CD4-positive, alpha-beta T cell treated with Interleukin-10 for 1 hour (primary cell): ENCODE measurements around the gene THSD7B.
"Not testable (repeated sequence)": the region's sequence is repeated elsewhere in the genome, so short reads cannot be mapped to it uniquely, and the experiment has no call there.

ENCODE experiments used
- DNase-seq: peaks from one replicate; pipeline ENCODE4 v3.0.0-alpha.2; 2020

The THSD7B gene

GRCh38 chr2:136765256-136766072 lies at the start of gene THSD7B:
TSS of gene THSD7B (plus strand) at chr2:136765545. CDS start at chr2:136882179, 116,634 bp downstream.
- no peak for DNase-seq

GRCh38 chr2:136718273-136718672 lies 47.1 kb upstream of the THSD7B start:
- no peak for DNase-seq

GRCh38 chr2:136727973-136728699 lies 37.2 kb upstream of the THSD7B start:
- no peak for DNase-seq

GRCh38 chr2:136736236-136736635 lies 29.1 kb upstream of the THSD7B start:
- no peak for DNase-seq

GRCh38 chr2:136738044-136738443 lies 27.3 kb upstream of the THSD7B start:
- DNase-seq, result no peak

- no peak for DNase-seq
Observed at GRCh38 chr2:136741471-136741870, 23.9 kb upstream of the THSD7B start.

- no peak for DNase-seq
Observed at GRCh38 chr2:136750065-136750464, 15.3 kb upstream of the THSD7B start.

GRCh38 chr2:136751406-136751805 lies 13.9 kb upstream of the THSD7B start:
- DNase-seq, result no peak

GRCh38 chr2:136758504-136758903 lies 6.8 kb upstream of the THSD7B start:
- DNase-seq, result not testable (repeated sequence)

- no peak for DNase-seq
Observed at GRCh38 chr2:136764452-136765255, 691 bp upstream of the THSD7B start.

- no peak for DNase-seq
Observed at GRCh38 chr2:136766073-136766404, 694 bp downstream of the THSD7B start.

GRCh38 chr2:136767030-136767429 lies 1.7 kb downstream of the THSD7B start:
- no peak for DNase-seq

- DNase-seq, result no peak
Observed at GRCh38 chr2:136769871-136770270, 4.5 kb downstream of the THSD7B start.

GRCh38 chr2:136770384-136770783 lies 5.0 kb downstream of the THSD7B start:
- no peak for DNase-seq

GRCh38 chr2:136777391-136777790 lies 12.0 kb downstream of the THSD7B start:
- DNase-seq, result no peak

- no peak for DNase-seq
Observed at GRCh38 chr2:136783856-136784255, 18.5 kb downstream of the THSD7B start.

GRCh38 chr2:136785215-136785614 lies 19.9 kb downstream of the THSD7B start:
- DNase-seq, result no peak

- DNase-seq, result no peak
Observed at GRCh38 chr2:136787970-136788369, 22.6 kb downstream of the THSD7B start.

- no peak for DNase-seq
Observed at GRCh38 chr2:136796339-136796738, 31.0 kb downstream of the THSD7B start.

GRCh38 chr2:136798766-136799165 lies 33.4 kb downstream of the THSD7B start:
- DNase-seq, result no peak

- no peak for DNase-seq
Observed at GRCh38 chr2:136801661-136802060, 36.3 kb downstream of the THSD7B start.

GRCh38 chr2:136809998-136810397 lies 44.7 kb downstream of the THSD7B start:
- DNase-seq, result no peak

GRCh38 chr2:136818839-136819238 lies 53.5 kb downstream of the THSD7B start:
- DNase-seq, result no peak

- DNase-seq, result no peak
Observed at GRCh38 chr2:136823291-136823690, 57.9 kb downstream of the THSD7B start.
